SK-N-SH (cell line): ENCODE results near the gene BIN2. TPM values are rescaled to one million over a fixed set of nuclear protein-coding genes. Genes with fewer than 3 reads are reported as not detected.

Source experiments
- CTCF ChIA-PET: fragments of 300-600, 350-600 bp; formaldehyde crosslinking; extraction: SDS; loops from one replicate; lab custom pipeline; 2021; lab: Yijun Ruan, JAX
- POLR2A ChIA-PET: fragments of 350-600 bp; sonication (Branson Sonifier 250); formaldehyde crosslinking; extraction: SDS; loops from one replicate; lab custom pipeline; 2020; ENCODE audit warnings: antibody characterized with exemption, inconsistent platforms; lab: Yijun Ruan, JAX
- DNase-seq: peaks from one replicate; pipeline ENCODE4 v3.0.0; 2012
- H2AFZ ChIP-seq: fragments of 200-600 bp; sonication (generic); 2 replicates; pipeline ENCODE4 v1.8.1; 2016; ENCODE audit warnings: antibody characterized with exemption, mild to moderate bottlenecking, low read depth
- H3F3A ChIP-seq: fragments of 200-600 bp; sonication (generic); replicated peaks from 2 replicates; pipeline ENCODE3; 2016; ENCODE audit warnings: antibody characterized with exemption, mild to moderate bottlenecking; ENCODE audit not compliant: insufficient read depth
- H3K27ac ChIP-seq, 2 experiments: fragments of 200-500 bp in 1 of 2; fragments of 200-600 bp in 1 of 2; sonication (Bioruptor generic) in 1 of 2; sonication (generic), shearing (Covaris generic) in 1 of 2; 2 replicates each; pipeline versions ENCODE4 v1.5.1 to v1.6.1; 2014 to 2016; ENCODE audit warnings: low read depth in 2 of 2, inconsistent platforms in 1 of 2, low read length in 1 of 2, mild to moderate bottlenecking in 1 of 2, mixed read lengths in 1 of 2
- H3K27me3 ChIP-seq: fragments of 200-600 bp; sonication (generic), shearing (Covaris generic); 2 replicates; pipeline ENCODE4 v1.6.1; 2016; ENCODE audit warnings: mixed run types; ENCODE audit not compliant: insufficient read depth
- H3K36me3 ChIP-seq, 2 experiments: fragments of 200-500 bp in 1 of 2; fragments of 200-600 bp in 1 of 2; sonication (Bioruptor generic) in 1 of 2; sonication (generic) in 1 of 2; replicated peaks in 1 of 2; 2 replicates each; pipeline versions ENCODE3 to v1.5.1; 2014 to 2016; ENCODE audit warnings: low read length in 1 of 2, mild to moderate bottlenecking in 1 of 2; ENCODE audit not compliant: insufficient read depth in 2 of 2, control insufficient read depth in 1 of 2
- H3K4me1 ChIP-seq, 2 experiments: fragments of 200-500 bp in 1 of 2; fragments of 200-600 bp in 1 of 2; sonication (Bioruptor generic) in 1 of 2; sonication (generic), shearing (Covaris generic) in 1 of 2; 2 replicates each; pipeline versions ENCODE4 v1.5.1 to v1.6.1; 2014 to 2016; ENCODE audit warnings: low read depth in 1 of 2, low read length in 1 of 2, mixed run types in 1 of 2; ENCODE audit not compliant: insufficient read depth in 2 of 2, control insufficient read depth in 1 of 2
- H3K4me2 ChIP-seq: fragments of 200-600 bp; sonication (generic), shearing (Covaris generic); 2 replicates; pipeline ENCODE4 v1.6.1; 2017; ENCODE audit warnings: mixed run types
- H3K4me3 ChIP-seq, 2 experiments: fragments of 200-500 bp in 1 of 2; fragments of 200-600 bp in 1 of 2; sonication (Bioruptor generic) in 1 of 2; sonication (generic), shearing (Covaris generic) in 1 of 2; 2 replicates each; pipeline versions ENCODE4 v1.5.1 to v1.8.1; 2014 to 2016; ENCODE audit warnings: low read depth in 2 of 2, inconsistent platforms in 1 of 2, low read length in 1 of 2, mild to moderate bottlenecking in 1 of 2, mixed read lengths in 1 of 2, moderate library complexity in 1 of 2
- H3K79me2 ChIP-seq: fragments of 200-600 bp; sonication (generic); 2 replicates; pipeline ENCODE4 v1.8.1; 2017; ENCODE audit warnings: mild to moderate bottlenecking; ENCODE audit not compliant: insufficient read depth
- H3K9ac ChIP-seq: fragments of 200-600 bp; sonication (generic); 2 replicates; pipeline ENCODE4 v1.6.1; 2017; ENCODE audit warnings: mixed run types
- H3K9me2 ChIP-seq: fragments of 200-600 bp; sonication (generic); 2 replicates; pipeline ENCODE4 v1.6.1; 2017; ENCODE audit warnings: mixed run types
- H3K9me3 ChIP-seq: fragments of 200-600 bp; sonication (generic); 2 replicates; pipeline ENCODE4 v1.6.1; 2017; ENCODE audit warnings: mixed run types, mild to moderate bottlenecking, moderate library complexity
- H4K20me1 ChIP-seq: fragments of 200-600 bp; sonication (generic); 2 replicates; pipeline ENCODE4 v1.6.1; 2017; ENCODE audit warnings: mild to moderate bottlenecking, mixed run types; ENCODE audit not compliant: insufficient read depth
- CTCF ChIP-seq: fragments of 200-600 bp; sonication (generic); IDR thresholded peaks from 2 replicates; pipeline ENCODE4 v1.6.1; 2017; ENCODE audit warnings: antibody characterized with exemption, mild to moderate bottlenecking, moderate library complexity
- ELF1 ChIP-seq: IDR thresholded peaks from 2 replicates; pipeline ENCODE4 v1.4.0; 2012
- EP300 ChIP-seq, 2 experiments: IDR thresholded peaks; 2 replicates each; pipeline versions ENCODE4 v1.4.0 to v1.6.1; 2012; ENCODE audit warnings: borderline replicate concordance in 1 of 2, low read depth in 1 of 2, low read length in 1 of 2
- EZH2phosphoT487 ChIP-seq: fragments of 200-600 bp; sonication (generic); IDR thresholded peaks from 2 replicates; pipeline ENCODE4 v1.6.1; 2017; ENCODE audit warnings: low read depth, mixed run types, mild to moderate bottlenecking, antibody characterized with exemption, moderate library complexity, borderline replicate concordance
- GABPA ChIP-seq: IDR thresholded peaks from 2 replicates; pipeline ENCODE4 v1.4.0; 2012; ENCODE audit warnings: low read depth, mild to moderate bottlenecking
- GATA2 ChIP-seq: sonication (generic); formaldehyde crosslinking; IDR thresholded peaks from 2 replicates; pipeline ENCODE4 v1.5.0; 2020; ENCODE audit warnings: mild to moderate bottlenecking, missing genetic modification reagents
- MEF2A ChIP-seq: IDR thresholded peaks from 2 replicates; pipeline ENCODE4 v1.4.0; 2012; ENCODE audit warnings: low read depth, borderline replicate concordance
- MXI1 ChIP-seq: IDR thresholded peaks from 2 replicates; pipeline ENCODE4 v1.6.1; 2012; ENCODE audit warnings: mild to moderate bottlenecking, low read depth, low read length, improper control_type of control experiment
- RAD21 ChIP-seq: IDR thresholded peaks from 2 replicates; pipeline ENCODE4 v1.6.1; 2012; ENCODE audit warnings: mild to moderate bottlenecking, low read length
- RFX5 ChIP-seq: IDR thresholded peaks from 2 replicates; pipeline ENCODE4 v1.6.1; 2012; ENCODE audit warnings: mild to moderate bottlenecking, improper control_type of control experiment, low read length
- SMC3 ChIP-seq: IDR thresholded peaks from 2 replicates; pipeline ENCODE4 v1.6.1; 2012; ENCODE audit warnings: low read depth, low read length, improper control_type of control experiment
- TCF12 ChIP-seq: IDR thresholded peaks from 2 replicates; pipeline ENCODE4 v1.4.0; 2012
- USF2 ChIP-seq: fragments of 150-350 bp; IDR thresholded peaks from 2 replicates; pipeline ENCODE4 v1.6.1; 2017; ENCODE audit warnings: antibody characterized with exemption, low read length, low read depth, borderline replicate concordance
- YY1 ChIP-seq: IDR thresholded peaks from 2 replicates; pipeline ENCODE4 v1.4.0; 2012; ENCODE audit warnings: low read depth, mild to moderate bottlenecking
- ZBTB33 ChIP-seq: IDR thresholded peaks from 2 replicates; pipeline ENCODE4 v1.4.0; 2012; ENCODE audit warnings: low read depth, borderline replicate concordance
- WGBS: methylation state at CpG from one replicate; pipeline ENCODE4 v1.1.6; 2017; ENCODE audit warnings: low lambda C conversion rate; 5-methylcytosine and 5-hydroxymethylcytosine counted together
- polyA plus RNA-seq, 3 experiments: library from polyadenylated mRNA; depleted of rRNA; stranded (reverse); fragments of >200 nt; gene quantifications; 2 replicates each; pipeline ENCODE4 v1.2.3, GENCODE V29; 2012
- TF ChIP-seq, protein P1 (sequence below): IDR thresholded peaks from 2 replicates; pipeline ENCODE4; 2012

BIN2 gene
- polyA plus RNA-seq, 1 of the 3 experiments (the other 2 are of a cell fraction): not detected

DNA sequence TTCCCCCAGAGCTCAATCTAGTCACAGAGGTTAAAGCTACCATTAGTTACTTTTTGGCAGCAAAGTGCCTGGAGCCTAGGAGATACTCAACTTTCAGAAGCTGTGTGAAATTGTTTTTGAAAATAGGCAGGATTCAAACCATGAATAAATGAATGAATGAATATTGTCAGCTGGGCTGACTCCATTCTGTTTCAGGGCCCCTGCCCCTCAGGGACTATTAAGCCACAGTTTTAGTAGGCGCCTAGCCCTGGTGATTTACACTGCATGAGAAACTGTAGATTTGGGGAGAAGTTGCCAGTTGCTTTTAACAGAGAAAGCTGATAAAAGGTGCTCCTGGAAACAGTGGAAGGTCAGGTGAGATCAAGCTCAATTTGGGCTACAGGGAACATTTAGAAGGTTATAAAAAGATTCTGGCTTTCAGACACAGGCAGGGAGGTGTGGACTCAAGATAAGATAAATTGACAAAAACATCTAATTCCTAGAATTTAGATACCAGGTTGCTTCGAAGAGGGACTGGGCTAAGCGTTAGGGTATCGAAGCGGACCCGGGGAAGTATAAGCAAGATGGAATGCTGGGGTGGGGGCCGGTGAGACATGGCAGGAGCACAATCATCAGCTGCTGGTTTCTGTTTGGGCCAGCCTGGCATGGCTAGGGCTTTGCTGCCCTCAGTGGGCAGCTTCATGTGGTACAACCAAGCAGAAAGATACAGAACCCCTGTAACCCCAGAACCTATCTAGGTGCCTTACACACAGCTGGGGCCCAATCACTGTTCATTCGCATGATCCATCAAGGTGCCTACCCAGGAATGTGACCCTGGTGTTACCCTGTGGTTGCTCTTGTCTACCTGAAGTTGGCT, 37.4 kb upstream of the BIN2 start:
- CTCF ChIA-PET: interaction anchor here (0.8 to 2.3 kb wide), 6 partner anchors 9 to 59 kb away, joined by 3 to 8 read pairs (median 4); no protein-coding TSS in a partner anchor
- Histone ChIP-seq H3K9me3 (no peaks in the 10 kb centered on the region), H3K9ac (no peak overlapping the region), H3K4me2 (no peak overlapping the region), H3K79me2 (no peaks in the 10 kb centered on the region), H3K27me3 (no peaks in the 10 kb centered on the region), H3K4me3 (no peak overlapping the region), H3K9me2 (no peaks in the 10 kb centered on the region), H2AFZ (no peak overlapping the region), H3F3A (no peaks in the 10 kb centered on the region), H3K4me1 (peaks cover 0 to 9% of the 10 kb centered on the region in 2 experiments; a peak in 1 of 4 replicates), H3K27ac (no peak overlapping the region; a peak in 1 of 4 replicates), H4K20me1 (no peaks in the 10 kb centered on the region), H3K36me3 (no peaks in the 10 kb centered on the region)
- 84% methylated on average over 7 of the region's 8 CpGs for WGBS
- POLR2A ChIA-PET: no interaction called here
- no peak for TF ChIP-seq RFX5
- no peak for TF ChIP-seq SMC3
- no peak for TF ChIP-seq GABPA
- TF ChIP-seq TCF12: no peak
- TF ChIP-seq EP300 (IDR thresholded peaks at IDR 0.05; ENCODE audit: borderline replicate concordance in 1 of 2, low read depth in 1 of 2, low read length in 1 of 2): no peak
- TF ChIP-seq RAD21: peak; percentile 17; the same call in 1 of the 2 replicates
- no peak for TF ChIP-seq ZBTB33
- no peak for TF ChIP-seq GATA2 (CRISPR knock-in tag)
- TF ChIP-seq MEF2A: no peak
- TF ChIP-seq, protein P1, sequence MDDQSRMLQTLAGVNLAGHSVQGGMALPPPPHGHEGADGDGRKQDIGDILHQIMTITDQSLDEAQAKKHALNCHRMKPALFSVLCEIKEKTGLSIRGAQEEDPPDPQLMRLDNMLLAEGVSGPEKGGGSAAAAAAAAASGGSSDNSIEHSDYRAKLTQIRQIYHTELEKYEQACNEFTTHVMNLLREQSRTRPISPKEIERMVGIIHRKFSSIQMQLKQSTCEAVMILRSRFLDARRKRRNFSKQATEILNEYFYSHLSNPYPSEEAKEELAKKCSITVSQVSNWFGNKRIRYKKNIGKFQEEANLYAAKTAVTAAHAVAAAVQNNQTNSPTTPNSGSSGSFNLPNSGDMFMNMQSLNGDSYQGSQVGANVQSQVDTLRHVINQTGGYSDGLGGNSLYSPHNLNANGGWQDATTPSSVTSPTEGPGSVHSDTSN: no peak
- TF ChIP-seq CTCF: peak; percentile 35
- no peak for TF ChIP-seq MXI1
- no peak for TF ChIP-seq ELF1
- TF ChIP-seq YY1: no peak
- no peak for TF ChIP-seq EZH2phosphoT487
- no peak for TF ChIP-seq USF2
- DNase-seq: no peak
